HG03097 (cell line): ENCODE results near the gene PHF19.
A peak's percentile ranks its signal among the peaks of the same experiment; 100 is the strongest.

Experiments
- ATAC-seq: cut with Tn5 transposase; IDR thresholded peaks from one replicate; pipeline ENCODE4 v1.9.1; 2021; ENCODE audit not compliant: unreplicated experiment, low FRiP score

PHF19 gene

DNA sequence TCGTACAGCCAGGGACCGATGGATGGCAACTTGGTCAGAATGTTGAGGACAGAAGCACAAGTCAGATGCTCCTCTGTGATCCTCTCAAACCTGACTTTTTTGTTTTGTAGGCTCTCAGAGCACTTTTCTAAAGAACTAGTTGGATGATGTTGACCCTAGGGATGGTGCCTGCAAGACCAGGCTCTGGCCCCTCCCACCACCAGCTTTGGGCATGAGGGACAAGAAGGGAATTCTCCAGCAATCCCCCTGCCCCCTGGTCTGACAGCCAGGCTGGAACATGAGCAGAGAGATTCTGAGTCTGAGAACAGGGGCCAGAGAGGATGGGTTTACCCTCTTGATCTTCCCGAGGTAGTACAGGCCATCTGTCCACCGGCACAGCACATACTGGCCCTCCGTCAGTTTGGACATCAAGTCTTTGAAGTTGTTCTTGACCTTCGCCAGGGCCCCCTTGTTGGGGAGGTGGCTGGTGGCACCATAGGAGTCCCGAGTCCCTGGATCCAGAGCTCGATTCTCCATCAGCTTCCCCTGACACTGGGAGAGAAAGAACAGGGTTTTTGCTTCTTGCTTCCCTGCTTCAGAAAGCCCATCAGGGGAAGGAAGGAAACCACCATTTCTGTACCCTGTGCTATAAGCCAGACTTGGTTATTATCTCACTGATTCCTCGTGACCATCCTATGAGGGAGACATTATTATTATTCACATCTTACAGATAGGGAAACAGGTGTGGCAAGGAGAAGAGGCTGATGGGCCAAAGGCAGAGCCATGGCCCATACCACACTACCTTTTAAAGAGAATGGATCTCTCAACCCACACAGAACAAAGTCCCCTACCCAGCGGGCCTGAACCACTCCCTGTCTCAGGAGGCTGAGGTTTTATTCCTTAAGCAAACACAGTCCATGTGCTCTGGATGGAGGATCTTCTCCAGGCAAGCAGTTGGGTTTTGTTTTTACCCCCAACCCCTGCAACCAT is 2.5 kb downstream of the PHF19 start:
- ATAC-seq: no peak

- no peak for ATAC-seq
Observed at GRCh38 chr9:120873512-120873911, 3.5 kb downstream of the PHF19 start.

GRCh38 chr9:120872791-120873502 is 4.0 kb downstream of the PHF19 start:
- no peak for ATAC-seq

GRCh38 chr9:120870206-120870605 is 6.8 kb downstream of the PHF19 start:
- no peak for ATAC-seq

DNA sequence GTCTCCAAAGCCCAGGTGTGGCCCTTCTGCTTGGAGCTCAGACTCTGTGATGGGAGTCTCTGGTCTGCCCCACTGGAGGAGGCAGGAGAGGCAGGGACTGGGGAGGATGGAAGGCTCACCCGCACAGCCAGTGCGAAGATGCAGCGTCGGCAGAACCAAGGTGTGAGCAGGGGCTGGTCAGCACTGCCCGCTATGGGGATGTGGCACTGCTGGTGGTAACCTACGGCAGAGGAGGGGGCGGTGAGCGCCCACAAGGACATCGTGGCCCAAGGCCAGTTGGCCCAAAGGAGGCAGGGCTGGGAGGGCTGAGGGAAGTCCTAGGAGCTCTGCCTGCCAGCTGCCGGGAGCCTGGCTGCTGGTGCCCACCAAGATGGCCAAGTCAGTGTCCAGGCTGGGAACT is 7.3 kb downstream of the PHF19 start:
- ATAC-seq: no peak

DNA sequence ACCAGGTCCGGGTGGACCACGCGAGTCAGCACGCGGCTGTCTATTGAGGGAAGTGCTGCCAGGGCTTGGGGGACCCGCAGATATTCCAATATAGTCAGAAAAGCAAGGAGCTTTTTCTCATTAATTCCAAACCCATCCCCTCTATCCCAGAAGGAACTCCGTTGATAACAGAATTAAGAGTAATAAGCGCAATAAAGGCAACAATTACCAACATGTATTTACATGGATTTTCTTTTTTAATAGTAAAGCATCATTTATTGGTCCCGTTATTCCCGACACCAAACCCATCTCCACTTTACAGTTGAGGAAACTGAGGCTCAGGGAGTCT is 7.7 kb downstream of the PHF19 start:
- ATAC-seq: no peak

DNA sequence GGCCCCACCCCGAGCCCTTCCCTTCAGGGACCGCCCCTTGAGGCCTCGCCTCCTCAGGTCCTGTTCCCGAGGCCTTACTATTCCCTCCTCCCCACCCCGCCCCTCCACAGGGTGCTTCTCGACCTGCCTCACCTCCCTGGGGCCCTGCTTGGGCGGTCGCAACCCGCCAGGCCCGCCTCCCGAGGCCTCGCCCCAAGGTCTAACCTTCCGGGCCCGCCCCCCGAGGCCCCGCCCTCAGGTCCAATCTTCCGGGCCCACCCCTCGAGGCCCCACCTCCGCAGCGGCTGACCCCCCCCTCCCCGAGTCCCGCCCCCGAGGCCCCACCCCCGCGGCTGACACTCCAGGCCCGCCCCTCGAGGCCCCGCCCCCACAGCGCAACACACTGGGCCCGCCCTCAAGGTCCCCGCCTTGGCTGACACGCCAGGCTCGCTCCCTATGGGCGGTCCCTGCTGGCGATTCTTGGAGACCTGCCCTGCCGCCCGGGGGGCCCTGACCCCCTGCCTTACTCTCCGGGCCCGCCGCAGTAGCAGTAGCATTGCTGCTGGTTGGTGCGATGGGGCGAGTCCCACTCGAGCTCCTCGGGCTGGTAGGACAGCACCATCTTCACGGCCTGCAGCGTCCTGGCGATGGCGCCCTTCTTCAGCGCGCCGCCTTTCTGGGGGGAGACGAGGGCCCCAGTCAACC is 8.2 kb downstream of the PHF19 start:
- peak; percentile 70 for ATAC-seq

- ATAC-seq: no peak
Observed at GRCh38 chr9:120868339-120868675, 8.7 kb downstream of the PHF19 start.

DNA sequence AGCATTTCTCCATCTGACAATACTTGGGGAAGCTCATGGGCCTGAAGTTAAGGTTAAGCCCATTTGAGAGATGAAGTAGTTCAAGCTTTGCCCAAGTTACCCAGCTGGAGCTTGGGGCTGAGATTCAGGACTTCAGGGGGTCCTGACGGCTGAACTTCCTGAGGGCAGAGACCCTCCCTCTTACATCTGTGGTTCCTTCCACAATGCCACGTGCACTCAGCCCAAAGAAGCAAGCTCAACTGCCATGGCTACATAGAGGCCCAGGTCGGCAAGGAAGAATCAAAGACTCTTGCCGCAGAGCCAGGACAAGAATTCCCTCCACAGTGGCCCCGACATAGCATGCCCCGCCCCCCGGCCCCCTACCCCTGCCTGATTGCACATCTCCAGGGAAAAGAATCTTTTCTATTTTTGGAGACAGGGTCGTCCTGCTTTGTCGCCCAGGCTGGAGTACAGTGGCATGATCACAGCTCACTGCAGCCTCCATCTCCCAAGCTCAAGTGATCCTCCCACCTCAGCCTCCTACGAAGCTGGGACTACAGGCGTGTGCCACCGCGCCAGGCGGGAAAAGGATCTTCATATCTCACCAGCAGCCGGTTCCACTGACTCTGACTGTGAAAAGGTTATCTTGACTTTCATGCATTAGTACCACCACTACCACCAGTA is 9.2 kb downstream of the PHF19 start:
- ATAC-seq: no peak

- ATAC-seq: no peak
Observed at GRCh38 chr9:120866651-120867050, 10.3 kb downstream of the PHF19 start.

DNA sequence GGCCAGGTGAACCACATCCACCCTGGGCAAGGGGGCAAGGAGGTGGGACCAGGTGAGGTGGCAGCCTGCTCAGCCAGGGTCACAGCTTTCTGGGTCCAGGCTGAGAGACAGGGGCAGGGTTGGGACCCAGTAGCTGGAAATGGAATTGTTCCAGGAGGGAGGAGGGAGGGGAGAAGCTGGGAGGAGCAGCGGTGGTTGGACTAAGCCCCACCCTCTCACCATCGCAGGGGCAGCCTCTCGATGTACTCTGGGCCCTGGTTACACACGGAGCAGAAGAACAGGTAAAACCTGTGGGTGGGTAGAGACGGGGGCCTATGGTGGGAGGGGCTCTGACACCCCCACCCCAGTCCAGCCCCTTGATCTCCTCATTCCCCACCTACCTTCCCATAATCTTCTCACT is 11.2 kb downstream of the PHF19 start:
- no peak for ATAC-seq

DNA sequence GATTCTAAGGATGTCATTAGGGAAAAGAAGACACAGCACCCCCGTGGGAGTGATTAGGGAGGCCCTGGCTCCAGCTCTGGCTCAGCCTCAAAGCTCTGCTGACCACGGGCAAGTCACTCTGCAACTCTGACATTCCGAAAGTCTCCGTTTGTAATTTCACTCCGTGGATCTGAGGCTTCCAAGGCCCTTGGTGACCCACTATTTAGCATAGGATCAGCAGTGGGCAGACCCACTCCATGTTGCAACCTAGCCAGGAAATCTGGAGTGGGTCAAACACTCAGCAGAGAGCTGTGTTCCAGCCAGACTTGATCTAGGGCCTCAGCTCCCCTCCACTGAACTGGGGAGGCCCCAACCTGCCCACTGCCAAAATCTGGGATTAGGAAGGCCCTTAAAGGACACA is 11.8 kb downstream of the PHF19 start:
- no peak for ATAC-seq

- no peak for ATAC-seq
Observed at GRCh38 chr9:120864719-120865118, 12.3 kb downstream of the PHF19 start.

GRCh38 chr9:120863833-120864232 is 13.2 kb downstream of the PHF19 start:
- ATAC-seq: no peak

GRCh38 chr9:120862452-120862851 is 14.5 kb downstream of the PHF19 start:
- ATAC-seq: no peak

DNA sequence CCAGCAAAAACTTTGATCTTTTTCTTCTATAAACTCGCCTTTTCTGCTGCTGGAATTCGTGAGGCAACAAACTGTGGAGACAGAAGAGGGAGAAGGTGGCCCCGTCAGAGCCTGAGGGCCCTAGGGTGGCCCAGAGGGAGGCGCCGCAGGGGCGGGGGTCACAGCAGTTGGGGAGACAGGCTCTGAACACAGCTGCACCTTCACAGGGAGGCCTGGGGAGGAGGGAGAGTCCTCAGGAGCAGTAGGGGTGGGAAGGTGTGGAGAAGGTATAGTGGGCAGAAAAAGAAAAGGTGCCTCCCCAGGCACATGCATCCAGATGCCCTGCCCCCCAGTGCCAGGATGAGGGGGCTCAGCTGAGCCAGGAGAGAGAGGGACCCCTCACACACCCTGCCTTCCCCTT is 15.1 kb downstream of the PHF19 start:
- no peak for ATAC-seq

- ATAC-seq: no peak
Observed at GRCh38 chr9:120860083-120860482, 16.9 kb downstream of the PHF19 start.

GRCh38 chr9:120859361-120859760 is 17.6 kb downstream of the PHF19 start:
- no peak for ATAC-seq

GRCh38 chr9:120857902-120858301 is 19.1 kb downstream of the PHF19 start:
- ATAC-seq: no peak

DNA sequence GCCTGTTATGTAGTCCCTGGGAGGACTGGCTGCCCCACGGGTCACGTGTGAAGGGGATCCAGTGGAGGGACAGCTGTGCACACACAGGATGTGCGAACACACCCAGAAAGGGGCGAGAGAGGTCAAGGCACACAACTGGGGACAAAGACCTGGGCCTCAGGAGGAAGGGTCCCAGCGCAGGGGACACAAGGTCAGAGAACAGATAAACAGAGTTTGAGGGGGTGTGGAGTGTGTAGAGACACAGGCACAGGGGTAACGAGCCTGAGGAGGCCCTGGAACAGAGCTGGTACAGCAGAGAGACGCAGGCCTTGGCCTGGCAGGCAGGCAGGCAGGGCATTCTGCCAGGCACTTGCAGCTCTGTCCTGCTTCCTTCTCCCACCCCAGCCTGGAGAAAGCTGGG is 19.5 kb downstream of the PHF19 start:
- no peak for ATAC-seq

GRCh38 chr9:120856700-120857099 is 20.3 kb downstream of the PHF19 start:
- ATAC-seq: no peak
